KMS-11 (cell line): Measurements from ENCODE around the gene NTM.

ENCODE experiments used
- H2AFZ ChIP-seq: fragments of 200-600 bp; sonication (generic); 2 replicates; pipeline ENCODE4 v1.6.1; 2016; ENCODE audit warnings: antibody characterized with exemption, mixed run types, low read depth
- H3K27ac ChIP-seq: fragments of 200-600 bp; sonication (generic); 2 replicates; pipeline ENCODE4 v1.6.1; 2016; ENCODE audit warnings: mild to moderate bottlenecking, mixed run types
- H3K27me3 ChIP-seq: fragments of 200-600 bp; sonication (generic); 2 replicates; pipeline ENCODE4 v1.6.1; 2017; ENCODE audit warnings: mild to moderate bottlenecking, low read depth, mixed run types, moderate library complexity; ENCODE audit not compliant: insufficient read depth
- H3K36me3 ChIP-seq: fragments of 200-600 bp; sonication (generic); 2 replicates; pipeline ENCODE4 v1.6.1; 2017; ENCODE audit warnings: mild to moderate bottlenecking, mixed run types; ENCODE audit not compliant: insufficient read depth
- H3K4me1 ChIP-seq: fragments of 200-600 bp; sonication (generic); 2 replicates; pipeline ENCODE4 v1.6.1; 2016; ENCODE audit warnings: mild to moderate bottlenecking, low read depth, mixed run types; ENCODE audit not compliant: poor library complexity, severe bottlenecking
- H3K4me2 ChIP-seq: fragments of 200-600 bp; sonication (generic); 2 replicates; pipeline ENCODE4 v1.7.0; 2016; ENCODE audit warnings: mild to moderate bottlenecking, mixed run types
- H3K4me3 ChIP-seq: fragments of 200-600 bp; sonication (generic); IDR thresholded peaks from 2 replicates; pipeline ENCODE4 v1.6.1; 2017; ENCODE audit warnings: low read depth, low read length, mixed read lengths; ENCODE audit not compliant: insufficient read depth
- H3K79me2 ChIP-seq: fragments of 200-600 bp; sonication (generic); 2 replicates; pipeline ENCODE4 v1.6.1; 2016; ENCODE audit warnings: low read depth, mixed run types; ENCODE audit not compliant: insufficient read depth
- H3K9ac ChIP-seq: fragments of 200-600 bp; sonication (generic); 2 replicates; pipeline ENCODE4 v1.6.1; 2016; ENCODE audit warnings: mild to moderate bottlenecking, mixed run types
- H4K20me1 ChIP-seq: fragments of 200-600 bp; sonication (generic); 2 replicates; pipeline ENCODE4 v1.6.1; 2016; ENCODE audit warnings: mild to moderate bottlenecking, mixed run types; ENCODE audit not compliant: insufficient read depth
- CTCF ChIP-seq: fragments of 200-600 bp; sonication (generic); conservative IDR thresholded peaks from 2 replicates; pipeline ENCODE4 v1.6.1; 2017; ENCODE audit warnings: low read depth, mild to moderate bottlenecking, antibody characterized with exemption, low read length, moderate library complexity, mixed read lengths

NTM gene

DNA sequence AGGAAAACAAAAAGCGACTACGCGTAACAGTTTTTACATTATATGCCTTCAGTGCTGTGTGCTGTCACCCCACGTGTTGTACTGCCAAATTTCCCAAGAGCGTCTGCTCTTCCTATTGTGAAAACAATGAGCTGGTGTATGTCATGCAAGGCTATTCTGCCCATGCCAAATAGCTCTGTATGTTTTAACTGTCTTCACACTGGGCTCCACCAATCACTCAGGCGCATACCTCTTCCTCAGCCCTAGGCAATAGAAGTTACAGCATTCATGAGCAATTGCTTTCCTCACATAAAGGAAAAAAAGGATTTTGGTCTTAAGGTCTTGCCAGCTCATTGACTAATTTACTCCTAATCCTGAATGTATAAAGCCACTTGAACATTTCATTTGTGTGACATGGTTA is 606.8 kb downstream of the NTM start:
- Histone ChIP-seq H3K79me2 (no peaks in the 10 kb centered on the region), H3K27ac (no peak overlapping the region), H3K9ac (no peak overlapping the region), H3K4me1 (no peaks in the 10 kb centered on the region), H2AFZ (no peak overlapping the region), H3K36me3 (no peaks in the 10 kb centered on the region), H3K27me3 (no peaks in the 10 kb centered on the region), H4K20me1 (no peaks in the 10 kb centered on the region), H3K4me3 (no peak overlapping the region), H3K4me2 (no peak overlapping the region)
- no peak for TF ChIP-seq CTCF

DNA sequence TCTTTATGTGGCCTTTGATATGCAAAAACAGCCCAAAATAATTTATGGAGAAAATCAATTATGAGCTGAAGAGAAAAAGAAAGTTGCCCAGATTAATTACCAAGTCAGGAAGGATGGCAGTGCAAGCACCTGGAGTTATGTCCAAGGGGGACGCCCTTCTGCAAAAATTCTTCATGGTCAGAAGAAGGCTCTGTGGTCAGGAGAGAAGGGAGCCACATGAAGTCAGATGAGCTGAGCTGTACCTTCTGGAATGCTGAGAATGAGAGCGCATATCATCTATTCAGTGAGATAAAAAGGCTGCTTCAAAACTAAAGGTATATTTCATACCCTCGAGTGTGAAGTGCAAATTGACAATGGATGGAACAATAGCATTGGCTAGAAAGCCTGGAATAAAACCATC is 607.4 kb downstream of the NTM start:
- no peak overlapping the region for H3K27ac ChIP-seq
- H3K4me2 ChIP-seq = no peak overlapping the region
- H3K4me1 ChIP-seq = no peaks in the 10 kb centered on the region

DNA sequence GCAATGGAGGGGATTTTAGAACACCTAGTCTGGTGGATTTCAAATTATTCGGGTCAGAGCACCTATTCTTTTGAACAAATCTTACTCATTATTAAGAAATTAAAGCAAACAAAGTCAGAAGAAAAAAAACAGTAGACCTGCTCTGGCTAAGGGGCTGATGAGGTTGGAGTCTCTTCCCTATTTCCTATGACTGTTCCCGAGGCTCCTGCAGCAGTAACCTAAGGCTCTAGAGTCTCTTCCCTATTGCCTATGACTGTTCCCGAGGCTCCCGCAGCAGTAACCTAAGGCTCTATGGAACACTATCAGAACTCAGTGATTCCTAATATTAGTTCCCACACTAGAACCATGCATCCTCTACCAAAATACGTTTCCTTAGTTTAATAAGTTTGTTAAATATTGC is 607.9 kb downstream of the NTM start:
- Histone ChIP-seq H3K36me3 (no peaks in the 10 kb centered on the region), H3K79me2 (no peaks in the 10 kb centered on the region), H3K27ac (no peak overlapping the region), H2AFZ (no peak overlapping the region), H3K4me2 (no peak overlapping the region), H3K4me1 (no peaks in the 10 kb centered on the region), H3K27me3 (no peaks in the 10 kb centered on the region), H3K9ac (no peak overlapping the region), H4K20me1 (no peaks in the 10 kb centered on the region), H3K4me3 (no peak overlapping the region)
- TF ChIP-seq CTCF = no peak

More for the DNA sequence above, 607.4 kb downstream of the NTM start:
- TF ChIP-seq CTCF = no peak
- Histone ChIP-seq H3K36me3 (no peaks in the 10 kb centered on the region), H3K27me3 (no peaks in the 10 kb centered on the region), H3K79me2 (no peaks in the 10 kb centered on the region), H3K9ac (no peak overlapping the region), H4K20me1 (no peaks in the 10 kb centered on the region), H3K4me3 (no peak overlapping the region), H2AFZ (no peak overlapping the region)

- Histone ChIP-seq H3K27me3 (no peaks in the 10 kb centered on the region), H3K4me3 (no peak overlapping the region), H3K4me1 (no peaks in the 10 kb centered on the region), H3K36me3 (no peaks in the 10 kb centered on the region), H4K20me1 (no peaks in the 10 kb centered on the region), H3K9ac (no peak overlapping the region), H2AFZ (no peak overlapping the region), H3K79me2 (no peaks in the 10 kb centered on the region), H3K4me2 (no peak overlapping the region), H3K27ac (no peak overlapping the region)
- TF ChIP-seq CTCF = no peak
Measured at GRCh38 chr11:131979364-131979763, 608.9 kb downstream of the NTM start.

GRCh38 chr11:131980199-131980598 is 609.8 kb downstream of the NTM start:
- Histone ChIP-seq H3K79me2 (no peaks in the 10 kb centered on the region), H3K4me3 (no peak overlapping the region), H3K27ac (no peak overlapping the region), H3K4me1 (no peaks in the 10 kb centered on the region), H3K36me3 (no peaks in the 10 kb centered on the region), H4K20me1 (no peaks in the 10 kb centered on the region), H3K4me2 (no peak overlapping the region), H2AFZ (no peak overlapping the region), H3K27me3 (no peaks in the 10 kb centered on the region), H3K9ac (no peak overlapping the region)
- no peak for TF ChIP-seq CTCF
